Calu3 (cell line): ENCODE data around the gene TBC1D14. TPM values are rescaled to one million over a fixed set of nuclear protein-coding genes. Genes with fewer than 3 reads are reported as not detected.

Experiments used
- BruUV-seq: library from RNA; stranded (reverse); fragments of 400-500 nt; replicated peaks from 2 replicates; lab custom pipeline; 2021; lab: Mats Ljungman, UMichigan
- CTCF ChIA-PET: fragments of 300-600 bp; sonication (Branson Sonifier 250); formaldehyde crosslinking; loops from one replicate; lab custom pipeline; 2022; ENCODE audit warnings: antibody characterized with exemption; lab: Charles Lee
- DNase-seq: peaks from one replicate; pipeline ENCODE4 v3.0.0; 2022
- H3K27ac Mint-ChIP-seq: one replicate; pipeline ENCODE4 v1.8.0; 2022; ENCODE audit warnings: mixed read lengths; ENCODE audit not compliant: unreplicated experiment
- H3K27me3 Mint-ChIP-seq: one replicate; pipeline ENCODE4 v1.8.0; 2022; ENCODE audit warnings: mixed read lengths; ENCODE audit not compliant: unreplicated experiment
- H3K36me3 Mint-ChIP-seq: one replicate; pipeline ENCODE4 v1.8.0; 2022; ENCODE audit warnings: mild to moderate bottlenecking, moderate library complexity, mixed read lengths; ENCODE audit not compliant: insufficient read depth, unreplicated experiment
- H3K4me1 Mint-ChIP-seq: one replicate; pipeline ENCODE4 v1.8.0; 2022; ENCODE audit warnings: mild to moderate bottlenecking, low read depth, mixed read lengths; ENCODE audit not compliant: unreplicated experiment
- H3K4me3 Mint-ChIP-seq: one replicate; pipeline ENCODE4 v1.8.0; 2022; ENCODE audit warnings: mild to moderate bottlenecking, low read depth, moderate library complexity, mixed read lengths; ENCODE audit not compliant: unreplicated experiment
- H3K9me3 Mint-ChIP-seq: one replicate; pipeline ENCODE4 v1.8.0; 2022; ENCODE audit warnings: low read depth, mixed read lengths; ENCODE audit not compliant: unreplicated experiment
- intact Hi-C: fragments of 100-400 bp; cut with micrococcal nuclease; formaldehyde crosslinking; loops from one replicate; pipeline ENCODE4 v1.10.0; 2022; ENCODE audit not compliant: unreplicated experiment
- total RNA-seq: library from RNA; stranded (reverse); gene quantifications from 2 replicates; pipeline ENCODE4 v1.2.3, GENCODE V29; 2022
- TF ChIP-seq, protein P1 (sequence below): fragments of 200-600 bp; IDR thresholded peaks from one replicate; pipeline ENCODE4 v1.8.0; 2022; ENCODE audit warnings: antibody characterized with exemption; ENCODE audit not compliant: unreplicated experiment

Gene TBC1D14
- total RNA-seq, 1 experiment from 2014 or later: 26.4 TPM

DNA sequence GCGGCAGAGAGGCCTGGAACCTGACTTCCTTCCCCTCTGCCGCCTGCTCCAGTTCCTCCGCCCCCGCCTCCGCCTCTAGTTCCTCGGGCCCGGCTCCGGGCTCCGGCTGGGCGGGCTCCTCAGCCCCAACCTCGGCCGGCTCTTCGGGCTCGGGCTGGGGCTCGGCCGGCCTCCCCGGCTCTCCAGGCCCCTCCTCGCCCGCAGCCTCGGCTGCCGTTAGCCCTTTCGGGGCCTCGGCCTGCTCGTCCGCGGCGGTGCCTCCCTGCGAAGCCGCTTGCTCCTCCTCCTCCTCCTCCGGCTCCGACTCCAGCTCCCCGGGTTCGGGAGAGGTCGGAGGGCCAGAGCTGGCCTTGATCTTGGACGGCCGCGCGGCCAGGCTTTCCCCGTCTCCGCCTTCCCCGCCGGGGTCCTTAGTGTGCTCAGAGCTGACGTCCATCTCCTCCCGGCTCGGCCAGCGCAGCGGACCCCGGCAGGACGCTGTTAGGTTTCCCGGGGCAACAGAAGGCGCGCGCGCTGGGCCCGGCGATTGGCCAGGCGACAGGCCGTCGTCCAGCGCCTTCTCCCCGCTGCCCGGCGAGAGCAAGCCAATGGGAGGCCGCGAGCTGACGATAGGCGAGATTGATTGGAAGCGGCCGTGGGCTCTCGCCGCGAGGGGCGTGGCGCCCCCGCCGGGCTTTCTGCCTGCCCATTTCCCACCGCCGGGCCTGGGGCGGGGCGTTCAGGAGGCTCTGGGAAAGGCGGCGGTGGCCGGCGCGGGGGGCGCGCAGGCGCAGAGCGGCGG, 133.1 kb downstream of the TBC1D14 start:
- CTCF ChIA-PET: interaction anchor here (0.7 to 1.4 kb wide), 3 partner anchors 13 to 69 kb away, joined by 3 to 4 read pairs (median 4); no protein-coding TSS in a partner anchor
- Mint-ChIP-seq H3K27me3 (no peaks in the 10 kb centered on the region), H3K9me3 (no peaks in the 10 kb centered on the region), H3K4me1 (peaks cover 30% of the 10 kb centered on the region), H3K36me3 (peaks cover 23% of the 10 kb centered on the region), H3K4me3 (peak overlapping the region; percentile 71), H3K27ac (peak overlapping the region; percentile 65)
- intact Hi-C loops: no loop called here
- DNase-seq: peak; percentile 94
- TF ChIP-seq, protein P1, sequence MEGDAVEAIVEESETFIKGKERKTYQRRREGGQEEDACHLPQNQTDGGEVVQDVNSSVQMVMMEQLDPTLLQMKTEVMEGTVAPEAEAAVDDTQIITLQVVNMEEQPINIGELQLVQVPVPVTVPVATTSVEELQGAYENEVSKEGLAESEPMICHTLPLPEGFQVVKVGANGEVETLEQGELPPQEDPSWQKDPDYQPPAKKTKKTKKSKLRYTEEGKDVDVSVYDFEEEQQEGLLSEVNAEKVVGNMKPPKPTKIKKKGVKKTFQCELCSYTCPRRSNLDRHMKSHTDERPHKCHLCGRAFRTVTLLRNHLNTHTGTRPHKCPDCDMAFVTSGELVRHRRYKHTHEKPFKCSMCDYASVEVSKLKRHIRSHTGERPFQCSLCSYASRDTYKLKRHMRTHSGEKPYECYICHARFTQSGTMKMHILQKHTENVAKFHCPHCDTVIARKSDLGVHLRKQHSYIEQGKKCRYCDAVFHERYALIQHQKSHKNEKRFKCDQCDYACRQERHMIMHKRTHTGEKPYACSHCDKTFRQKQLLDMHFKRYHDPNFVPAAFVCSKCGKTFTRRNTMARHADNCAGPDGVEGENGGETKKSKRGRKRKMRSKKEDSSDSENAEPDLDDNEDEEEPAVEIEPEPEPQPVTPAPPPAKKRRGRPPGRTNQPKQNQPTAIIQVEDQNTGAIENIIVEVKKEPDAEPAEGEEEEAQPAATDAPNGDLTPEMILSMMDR: no peak
- no TSS peak for BruUV-seq

GRCh38 chr4:7043284-7044136, 133.9 kb downstream of the TBC1D14 start, which contains the start of gene TADA2B:
Gene TADA2B, plus strand, starts transcription at chr4:7043372. Its CDS starts 208 bp downstream, at chr4:7043580.
- intact Hi-C loops: no loop called here
- Mint-ChIP-seq H3K4me3 (peak within 1 kb of the TSS; percentile 71), H3K36me3 (peaks cover 23% of the 10 kb centered on the region), H3K27ac (peak within 1 kb of the TSS; percentile 65), H3K9me3 (no peaks in the 10 kb centered on the region), H3K27me3 (no peaks in the 10 kb centered on the region), H3K4me1 (peaks cover 30% of the 10 kb centered on the region)
- no TSS peak for BruUV-seq
- CTCF ChIA-PET: interaction anchor here (0.6 to 1.4 kb wide), 4 partner anchors 14 to 652 kb away, joined by 3 to 4 read pairs (median 4); no protein-coding TSS in a partner anchor
- DNase-seq: peak; percentile 16
- TF ChIP-seq, protein P1: no peak

DNA sequence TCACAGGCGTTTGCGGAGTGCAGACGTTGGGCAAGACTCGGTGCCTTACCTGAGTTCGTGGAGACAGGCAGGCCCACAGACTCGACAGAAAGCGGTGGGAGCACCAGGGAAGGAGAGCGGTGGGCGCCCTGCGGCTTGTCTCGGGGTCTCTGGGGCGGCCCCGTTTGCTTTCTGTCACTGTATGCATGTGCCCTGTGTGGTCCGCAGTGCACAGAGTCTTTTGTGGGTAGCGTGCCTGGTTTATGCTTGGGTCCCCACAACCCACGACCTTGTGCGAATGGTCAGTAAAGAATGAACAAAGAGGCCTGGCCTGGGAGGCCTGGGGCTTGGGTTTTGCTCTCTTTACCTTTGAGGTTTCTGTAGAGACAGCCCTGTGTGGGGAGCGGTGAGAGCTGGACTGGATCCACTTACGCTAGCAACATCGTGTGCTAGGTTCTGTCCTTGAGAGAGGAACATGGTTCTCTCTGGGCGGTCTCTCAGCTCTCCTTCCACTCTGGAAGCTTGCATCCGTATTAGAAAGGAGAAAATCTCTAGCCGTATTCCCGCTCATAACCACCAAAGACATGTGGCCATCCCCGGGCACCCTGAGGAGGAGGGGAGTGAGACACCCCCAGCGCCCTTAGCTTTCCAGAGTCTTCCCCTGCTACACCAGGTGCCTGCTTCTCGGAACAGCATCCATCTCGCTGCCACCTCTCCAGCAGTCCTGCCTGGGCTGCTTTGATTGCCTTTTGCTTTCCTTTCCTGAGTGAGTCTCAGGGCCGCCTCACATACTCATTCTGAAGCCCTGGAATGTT, 134.7 kb downstream of the TBC1D14 start:
- no peak overlapping the region for H3K27ac Mint-ChIP-seq
- DNase-seq: no peak
- TF ChIP-seq, protein P1: no peak
- intact Hi-C loops: no loop called here
- peak overlapping the region; percentile 71 for H3K4me3 Mint-ChIP-seq
- BruUV-seq: TSS peak; percentile 37
- H3K4me1 Mint-ChIP-seq: peaks cover 30% of the 10 kb centered on the region
- CTCF ChIA-PET: interaction anchor here (1.2 to 1.4 kb wide), 2 partner anchors 15 to 71 kb away, joined by 4 read pairs; no protein-coding TSS in a partner anchor
- peaks cover 23% of the 10 kb centered on the region for H3K36me3 Mint-ChIP-seq
- H3K9me3 Mint-ChIP-seq: no peaks in the 10 kb centered on the region
- no peaks in the 10 kb centered on the region for H3K27me3 Mint-ChIP-seq

GRCh38 chr4:7045553-7045952, 135.9 kb downstream of the TBC1D14 start:
- peaks cover 23% of the 10 kb centered on the region for H3K36me3 Mint-ChIP-seq
- intact Hi-C loops: no loop called here
- no peak overlapping the region for H3K4me3 Mint-ChIP-seq
- H3K27ac Mint-ChIP-seq: no peak overlapping the region
- no TSS peak for BruUV-seq
- no peaks in the 10 kb centered on the region for H3K27me3 Mint-ChIP-seq
- H3K4me1 Mint-ChIP-seq: peaks cover 30% of the 10 kb centered on the region
- CTCF ChIA-PET: no interaction called here
- TF ChIP-seq, protein P1: no peak
- no peak for DNase-seq
- no peaks in the 10 kb centered on the region for H3K9me3 Mint-ChIP-seq
